ENCODE measurements around the gene RMC1. TPM values are rescaled to one million over a fixed set of nuclear protein-coding genes. Genes with fewer than 3 reads are reported as not detected.

RMC1 gene
- total RNA-seq, 1 experiment from 2014 or later = 38.4 TPM

DNA sequence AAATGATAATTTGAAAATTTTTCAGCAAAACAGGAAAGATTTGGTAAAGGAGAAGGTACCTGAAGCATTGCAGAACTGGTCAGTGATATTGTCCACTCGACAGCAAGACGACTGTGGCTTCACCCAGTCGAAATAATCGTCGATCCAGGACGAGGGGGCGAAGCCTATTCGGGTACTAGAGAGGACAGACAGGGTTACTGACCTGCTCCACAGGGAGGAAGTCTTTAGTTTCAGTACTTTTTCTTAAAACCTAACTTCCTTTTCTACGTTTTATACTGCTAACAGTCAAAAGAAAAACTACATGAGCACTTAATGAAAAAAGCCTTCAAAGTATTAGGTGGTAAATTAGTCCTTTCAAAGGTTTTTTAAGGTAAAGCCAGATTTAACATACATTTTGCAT, 36.0 kb downstream of the RMC1 start (continued):
- TF ChIP-seq FOSL1 (IDR thresholded peaks at IDR 0.05; ENCODE audit: low read depth) = no peak

DNA sequence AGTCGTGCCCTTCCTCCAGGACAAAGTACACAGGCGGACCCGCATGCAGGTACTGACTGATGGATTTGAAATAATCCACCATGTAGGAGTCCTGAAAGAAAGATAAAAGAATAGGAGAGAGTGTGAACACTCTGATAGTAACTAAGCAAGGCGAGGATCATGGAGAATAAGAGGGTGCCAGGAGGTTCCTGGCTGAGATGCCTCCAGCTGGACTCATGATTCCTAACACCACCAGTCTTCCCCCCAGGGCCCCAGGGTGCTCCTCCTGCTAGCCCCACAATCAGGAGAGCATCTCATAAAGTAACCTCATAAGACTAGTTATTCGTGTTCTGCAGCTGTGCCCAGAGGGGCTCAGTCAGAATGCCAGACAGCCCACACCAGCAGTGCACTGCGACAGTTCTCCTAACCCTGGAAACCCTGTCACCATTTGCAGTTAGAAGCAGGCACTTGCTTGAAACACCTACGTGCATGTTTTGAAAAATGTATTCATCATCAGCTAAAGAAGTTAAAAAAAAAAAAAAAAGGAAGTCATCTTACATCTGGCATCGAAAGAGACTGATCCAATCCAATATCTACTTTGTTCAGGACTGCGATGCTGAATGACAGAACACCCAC, 36.7 kb downstream of the RMC1 start:
- Histone ChIP-seq H3K79me2 (ENCODE audit: insufficient read depth, low read length) (no peaks in the 10 kb centered on the region), H4K20me1 (ENCODE audit: insufficient read depth) (no peaks in the 10 kb centered on the region), H3K27ac (ENCODE audit: low read depth, low read length) (no peak overlapping the region), H3K4me3 (replicated peaks in 1 of 2; ENCODE audit: low read depth in 1 of 2, low read length in 2 of 2) (no peak overlapping the region), H2AFZ (ENCODE audit: low read depth, low read length, poor library complexity, severe bottlenecking) (no peak overlapping the region), H3K9me2 (ENCODE audit: insufficient read depth) (no peaks in the 10 kb centered on the region), H3K9me3 (ENCODE audit: control insufficient read depth in 1 of 2, insufficient read depth in 1 of 2, low read depth in 1 of 2, low read length in 2 of 2) (no peaks in the 10 kb centered on the region), H3K4me2 (ENCODE audit: low read length) (no peak overlapping the region), H3K27me3 (ENCODE audit: insufficient read depth, low read length) (no peaks in the 10 kb centered on the region), H3K9ac (ENCODE audit: low read length) (no peak overlapping the region), H3K4me1 (ENCODE audit: control insufficient read depth in 1 of 2, insufficient read depth in 2 of 2, low read length in 2 of 2) (no peaks in the 10 kb centered on the region), H3K36me3 (ENCODE audit: control insufficient read depth in 1 of 2, insufficient read depth in 2 of 2, low read length in 2 of 2) (peaks cover 53 to 66% of the 10 kb centered on the region in 2 experiments)
- intact Hi-C loops (cut with micrococcal nuclease) = no loop called here
- TF ChIP-seq EZH2 (IDR thresholded peaks at IDR 0.05) (no peak), YY1 (IDR thresholded peaks at IDR 0.05; ENCODE audit: extremely low read depth, insufficient replicate concordance, low read depth, low read length) (no peak), SRF (IDR thresholded peaks at IDR 0.05; ENCODE audit: low read depth) (no peak), POLR2A (IDR thresholded peaks at IDR 0.05; ENCODE audit: borderline replicate concordance, extremely low read depth, insufficient read depth, insufficient read length) (no peak), TCF7L2 (IDR thresholded peaks at IDR 0.05; ENCODE audit: borderline replicate concordance, extremely low read depth, insufficient read depth, insufficient read length) (no peak), REST (IDR thresholded peaks at IDR 0.05; ENCODE audit: low read depth) (no peak), SP1 (IDR thresholded peaks at IDR 0.05; ENCODE audit: low read depth) (no peak), SIN3A (IDR thresholded peaks at IDR 0.05; ENCODE audit: low read depth) (no peak), CBX3 (IDR thresholded peaks at IDR 0.05; ENCODE audit: low read depth) (no peak)
- CTCF ChIA-PET = no interaction called here
- POLR2A ChIA-PET = no interaction called here
- ATAC-seq (no peak), DNase-seq (ENCODE audit: low read depth, low spot score) (no peak)
- RAD21 ChIA-PET (ENCODE audit: low non-redundant PET in 1 of 2, low total read pairs in 2 of 2, uncharacterized antibody in 2 of 2, unreplicated experiment in 2 of 2) = interaction anchor here in 1 of 2 experiments (1.2 kb wide), 1 partner anchor 22 kb away, joined by 3 read pairs; no protein-coding TSS in a partner anchor
- BruUV-seq (replicated peaks) = no TSS peak

Measured in HCT116 (cell line).